DOHH2 (cell line): ENCODE data around the gene FBXL17.

Source experiments
- CTCF ChIP-seq: fragments of 200-600 bp; sonication (generic); IDR thresholded peaks from one replicate; pipeline ENCODE4 v1.5.1; 2014; ENCODE audit warnings: antibody characterized with exemption, mild to moderate bottlenecking, low read depth, low read length; ENCODE audit not compliant: poor library complexity, severe bottlenecking
- EZH2phosphoT487 ChIP-seq: fragments of 200-600 bp; sonication (generic); IDR thresholded peaks from 2 replicates; pipeline ENCODE4 v1.6.1; 2017; ENCODE audit warnings: borderline replicate concordance, mild to moderate bottlenecking, antibody characterized with exemption, low read length, moderate library complexity, mixed read lengths

GRCh38 chr5:108115673-108116072 is 266.2 kb downstream of the FBXL17 start:
- TF ChIP-seq CTCF = no peak
- no peak for TF ChIP-seq EZH2phosphoT487
